ENCODE measurements around the gene PANX1. TPM values are rescaled to one million over a fixed set of nuclear protein-coding genes. Genes with fewer than 3 reads are reported as not detected.

Gene PANX1
- total and polyA plus RNA-seq, 5 donors = 4.6 to 16.1 (median 8.3) TPM

DNA sequence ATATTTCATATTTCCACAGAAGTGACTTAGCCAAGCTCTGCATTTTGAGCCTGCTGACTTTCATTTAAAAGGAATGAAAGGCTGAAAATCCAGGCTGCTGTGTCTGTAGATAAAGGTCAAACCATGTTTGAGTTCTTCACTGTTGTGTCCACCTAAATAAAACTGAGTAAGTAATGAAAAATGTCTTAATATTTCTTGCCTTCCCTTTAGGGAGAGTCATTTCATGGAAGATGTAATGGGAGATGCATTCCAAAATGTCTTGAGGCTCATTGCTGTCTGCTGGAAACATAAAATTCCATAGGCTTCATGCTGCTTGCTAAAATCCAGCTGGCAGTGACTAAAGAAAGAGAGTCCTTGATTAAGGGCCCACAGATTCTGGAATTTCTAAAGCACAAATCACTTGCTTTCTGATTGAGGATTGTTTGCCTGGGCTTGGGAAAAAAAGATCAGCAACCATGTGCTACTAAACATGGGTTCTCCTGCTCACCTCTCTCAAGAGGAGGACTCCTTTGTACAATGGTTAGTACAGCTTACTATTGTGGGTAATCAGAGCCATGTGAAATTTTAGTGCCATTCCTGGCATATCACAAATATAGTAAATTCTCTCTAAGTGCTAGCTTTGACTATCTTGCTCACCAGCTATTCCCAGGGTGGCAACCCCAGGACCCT, 56.9 kb downstream of the PANX1 start:
- no peaks in the 10 kb centered on the region for H3K27me3 ChIP-seq (ENCODE audit: control insufficient read depth, insufficient read depth)
- DNase-seq (no peak), ATAC-seq (no peak)
- no peak overlapping the region for H3K4me3 ChIP-seq (ENCODE audit: low read length)
- H3K27ac ChIP-seq (ENCODE audit: low read length) = no peak overlapping the region
- no peaks in the 10 kb centered on the region for H3K9me3 ChIP-seq (ENCODE audit: control insufficient read depth, low read length)
- intact Hi-C loops (cut with DNase I) = loop anchor here in 1 of 4 donors (10.0 kb wide), 1 partner anchor 229 kb away; no protein-coding TSS in a partner anchor
- H3K4me1 ChIP-seq (ENCODE audit: control insufficient read depth, insufficient read depth, low read length) = no peaks in the 10 kb centered on the region

DNA sequence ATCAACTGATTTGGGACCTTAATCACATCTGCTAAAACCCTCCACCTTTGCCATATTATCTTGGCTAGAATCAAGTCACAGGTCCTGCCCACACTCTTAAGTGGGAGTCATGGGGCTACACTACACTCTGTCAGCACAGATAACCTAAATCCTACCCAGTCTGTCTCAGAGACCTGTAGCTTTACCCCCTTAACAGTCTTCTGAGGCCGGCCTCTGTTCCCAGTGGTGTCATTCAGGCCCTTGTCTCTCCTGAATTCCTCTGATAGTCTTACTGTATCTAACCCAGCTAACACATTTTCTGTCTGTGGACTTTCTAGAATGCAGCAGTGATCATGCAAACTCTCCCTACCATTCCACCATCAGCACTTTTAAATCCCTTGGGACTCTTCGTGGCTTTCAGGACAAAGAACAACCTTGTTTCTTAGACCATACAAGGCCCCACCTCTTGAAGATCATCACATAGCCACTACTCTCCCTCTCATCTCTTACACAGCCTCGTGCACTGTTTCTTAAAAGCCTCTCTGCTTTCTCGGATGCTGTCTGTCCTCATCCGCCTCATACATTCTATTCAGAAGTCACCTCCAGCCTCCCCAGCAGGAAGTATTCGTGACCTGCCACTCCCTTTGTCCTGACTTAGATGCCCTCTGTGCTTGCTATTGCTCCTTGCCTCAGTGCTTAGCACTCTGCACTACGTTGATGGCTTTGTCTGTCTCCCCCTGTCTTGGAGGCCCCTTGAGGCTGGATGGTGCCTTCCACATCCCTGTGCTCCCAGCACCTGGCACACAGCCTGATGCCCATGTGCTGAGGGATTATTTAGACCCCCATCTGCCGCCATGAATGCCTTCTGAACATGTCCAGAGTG, 57.9 kb downstream of the PANX1 start:
- Histone ChIP-seq H3K4me1 (ENCODE audit: control insufficient read depth, insufficient read depth, low read length) (no peaks in the 10 kb centered on the region), H3K27me3 (ENCODE audit: control insufficient read depth, insufficient read depth) (no peaks in the 10 kb centered on the region), H3K4me3 (ENCODE audit: low read length) (no peak overlapping the region), H3K27ac (ENCODE audit: low read length) (no peak overlapping the region), H3K9me3 (ENCODE audit: control insufficient read depth, low read length) (no peaks in the 10 kb centered on the region)
- ATAC-seq (no peak), DNase-seq (no peak)
- 89% methylated on average over 8 of the region's 8 CpGs for WGBS
- intact Hi-C loops (cut with DNase I) = loop anchor here in 1 of 4 donors (10.0 kb wide), 1 partner anchor 228 kb away; no protein-coding TSS in a partner anchor

DNA sequence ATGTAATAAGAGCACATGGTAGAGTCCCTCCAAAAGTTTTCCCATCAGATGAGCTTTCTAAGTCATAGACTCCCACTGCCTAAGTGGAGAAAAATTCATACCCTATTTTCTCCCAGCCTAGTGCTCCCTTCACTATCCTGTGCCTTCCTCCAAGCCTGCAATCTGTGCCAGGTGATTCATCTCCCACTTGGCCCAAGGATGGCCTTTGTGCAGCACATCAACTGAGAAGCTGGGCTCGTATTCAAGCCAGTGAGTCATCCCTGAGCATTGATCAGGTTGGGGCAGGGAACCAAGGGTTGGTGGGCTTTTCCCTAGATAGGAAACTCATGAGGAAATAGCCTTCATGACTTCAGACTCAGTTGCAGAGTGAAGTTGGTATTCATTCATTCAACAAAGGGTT, 64.6 kb downstream of the PANX1 start:
- ATAC-seq (no peak), DNase-seq (no peak)
- no peaks in the 10 kb centered on the region for H3K9me3 ChIP-seq (ENCODE audit: control insufficient read depth, low read length)
- 51% methylated on average over 1 of the region's 1 CpG for WGBS
- no peaks in the 10 kb centered on the region for H3K4me1 ChIP-seq (ENCODE audit: control insufficient read depth, insufficient read depth, low read length)
- H3K27ac ChIP-seq (ENCODE audit: low read length) = no peak overlapping the region
- H3K4me3 ChIP-seq (ENCODE audit: low read length) = no peak overlapping the region
- H3K27me3 ChIP-seq (ENCODE audit: control insufficient read depth, insufficient read depth) = no peaks in the 10 kb centered on the region
- intact Hi-C loops (cut with DNase I) = no loop called here

DNA sequence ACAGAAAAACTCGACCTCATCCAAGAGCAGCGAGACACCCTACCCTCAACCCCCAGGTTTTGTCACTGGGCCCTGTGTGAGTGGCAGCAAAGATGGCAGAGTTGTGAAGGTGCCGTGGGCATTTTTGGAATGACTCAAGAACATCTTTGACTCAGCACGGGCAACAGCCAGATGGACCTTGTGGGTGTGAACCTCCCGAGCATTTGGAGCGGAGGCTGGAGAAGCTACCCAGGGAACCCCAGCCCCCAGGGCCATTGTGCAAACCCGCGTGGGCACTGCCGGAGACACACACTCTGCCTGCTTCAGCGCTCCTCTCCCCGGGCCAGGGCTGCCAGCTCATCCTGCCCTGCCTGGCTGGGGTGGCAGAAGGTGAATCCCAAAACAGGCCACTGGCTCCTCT, 66.1 kb downstream of the PANX1 start:
- DNase-seq = no peak
- Histone ChIP-seq H3K27me3 (ENCODE audit: control insufficient read depth, insufficient read depth) (no peaks in the 10 kb centered on the region), H3K4me1 (ENCODE audit: control insufficient read depth, insufficient read depth, low read length) (no peaks in the 10 kb centered on the region), H3K9me3 (ENCODE audit: control insufficient read depth, low read length) (no peaks in the 10 kb centered on the region), H3K4me3 (ENCODE audit: low read length) (no peak overlapping the region), H3K27ac (ENCODE audit: low read length) (no peak overlapping the region)
- intact Hi-C loops (cut with DNase I) = no loop called here
- 91% methylated on average over 11 of the region's 11 CpGs for WGBS
- ATAC-seq = no peak

DNA sequence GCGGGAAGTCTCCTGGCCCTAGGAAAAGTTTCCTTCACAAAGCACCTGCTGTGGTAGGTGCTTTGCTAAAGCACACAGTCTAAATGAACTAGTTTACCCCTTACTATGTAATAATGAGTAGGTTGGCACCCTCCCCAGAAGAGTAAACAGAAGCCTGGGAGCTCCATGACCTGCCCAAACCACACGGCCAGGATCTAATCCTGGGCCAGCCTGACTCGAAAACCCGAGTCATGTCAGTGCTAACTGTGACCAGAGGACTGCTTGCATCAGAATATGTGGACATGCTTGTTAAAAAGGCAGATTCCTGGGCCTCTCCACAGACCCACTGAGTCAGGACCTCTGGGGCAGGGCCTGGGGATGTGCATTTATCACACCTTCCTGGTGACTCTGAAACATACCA, 67.7 kb downstream of the PANX1 start:
- DNase-seq (no peak), ATAC-seq (no peak)
- H3K27ac ChIP-seq (ENCODE audit: low read length) = no peak overlapping the region
- no peaks in the 10 kb centered on the region for H3K4me1 ChIP-seq (ENCODE audit: control insufficient read depth, insufficient read depth, low read length)
- intact Hi-C loops (cut with DNase I) = no loop called here
- H3K9me3 ChIP-seq (ENCODE audit: control insufficient read depth, low read length) = no peaks in the 10 kb centered on the region
- 86% methylated on average over 4 of the region's 4 CpGs for WGBS
- no peak overlapping the region for H3K4me3 ChIP-seq (ENCODE audit: low read length)
- H3K27me3 ChIP-seq (ENCODE audit: control insufficient read depth, insufficient read depth) = no peaks in the 10 kb centered on the region

DNA sequence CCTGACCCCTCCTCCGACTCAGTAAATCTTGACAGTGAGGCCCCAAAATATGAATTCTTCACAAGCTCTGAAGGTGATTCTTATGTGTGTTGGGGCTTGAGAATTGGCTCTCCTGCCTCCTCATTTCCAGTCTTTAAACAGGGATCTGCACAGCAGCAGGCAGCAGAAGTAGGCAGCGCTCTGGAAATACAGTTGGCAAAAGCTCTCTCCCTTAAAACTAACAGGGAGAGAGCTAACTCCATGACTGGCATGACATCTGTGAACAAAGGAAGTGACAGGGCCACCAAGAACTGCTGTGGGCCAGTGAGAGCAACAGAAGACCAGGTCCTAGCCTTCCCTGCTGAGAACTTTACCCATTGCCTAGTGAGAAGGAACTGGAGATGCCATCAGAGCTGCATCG, 70.1 kb downstream of the PANX1 start:
- DNase-seq = no peak
- intact Hi-C loops (cut with DNase I) = no loop called here
- H3K27me3 ChIP-seq (ENCODE audit: control insufficient read depth, insufficient read depth) = no peaks in the 10 kb centered on the region
- no peaks in the 10 kb centered on the region for H3K9me3 ChIP-seq (ENCODE audit: control insufficient read depth, low read length)
- no peaks in the 10 kb centered on the region for H3K4me1 ChIP-seq (ENCODE audit: control insufficient read depth, insufficient read depth, low read length)
- H3K4me3 ChIP-seq (ENCODE audit: low read length) = no peak overlapping the region
- ATAC-seq = no peak
- no peak overlapping the region for H3K27ac ChIP-seq (ENCODE audit: low read length)
- 91% methylated on average over 3 of the region's 3 CpGs for WGBS

DNA sequence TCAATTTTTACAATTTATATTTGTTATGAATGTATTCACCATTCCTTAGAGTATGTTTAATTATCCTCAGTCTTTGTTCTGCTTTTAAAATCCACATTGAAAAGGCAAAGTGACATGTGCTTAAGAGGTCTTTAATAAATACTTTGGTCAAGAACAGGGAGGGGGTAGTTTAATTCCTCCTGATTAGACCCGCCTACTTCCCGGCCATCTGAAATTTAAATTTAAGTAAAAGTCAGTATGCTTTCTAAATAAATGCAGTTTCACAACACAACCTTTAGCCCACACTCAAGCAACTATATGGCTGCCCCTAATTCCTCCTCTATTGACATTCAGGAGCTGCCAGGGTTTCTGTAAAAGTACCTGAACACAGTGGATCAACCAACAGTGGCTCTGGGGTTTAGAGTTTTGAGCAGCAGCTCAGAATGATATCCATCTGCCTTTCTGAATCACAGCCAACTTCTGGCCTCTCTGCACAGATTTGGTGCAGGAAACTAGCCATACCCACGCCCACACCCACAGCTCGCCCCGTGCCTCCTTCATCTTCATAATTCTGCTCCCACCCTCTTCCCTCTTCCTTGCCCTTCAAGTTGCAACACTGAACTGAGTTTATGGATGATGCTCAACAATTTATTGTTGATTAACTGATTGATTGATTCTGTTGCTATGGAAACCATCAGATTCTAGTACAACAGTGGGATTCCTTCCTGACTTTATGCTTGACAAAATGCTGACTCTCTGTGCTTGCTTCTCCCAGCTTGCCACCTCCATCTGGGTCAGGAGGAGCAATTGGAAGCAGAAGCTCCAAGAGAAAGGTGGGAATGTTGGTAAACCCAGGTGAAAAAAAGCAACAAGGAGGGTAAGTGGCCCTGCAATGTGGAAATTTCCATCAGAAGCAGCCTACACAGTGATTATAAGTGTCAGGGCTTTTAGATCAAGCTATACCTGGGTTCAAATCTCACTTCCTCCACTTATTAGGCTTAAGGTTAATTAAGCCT, 70.8 kb downstream of the PANX1 start:
- intact Hi-C loops (cut with DNase I) = no loop called here
- Histone ChIP-seq H3K4me3 (ENCODE audit: low read length) (no peak overlapping the region), H3K9me3 (ENCODE audit: control insufficient read depth, low read length) (peaks cover 2% of the 10 kb centered on the region), H3K27me3 (ENCODE audit: control insufficient read depth, insufficient read depth) (no peaks in the 10 kb centered on the region), H3K4me1 (ENCODE audit: control insufficient read depth, insufficient read depth, low read length) (no peaks in the 10 kb centered on the region), H3K27ac (ENCODE audit: low read length) (no peak overlapping the region)
- no peak for ATAC-seq
- DNase-seq = no peak
- 78% methylated on average over 5 of the region's 5 CpGs for WGBS

DNA sequence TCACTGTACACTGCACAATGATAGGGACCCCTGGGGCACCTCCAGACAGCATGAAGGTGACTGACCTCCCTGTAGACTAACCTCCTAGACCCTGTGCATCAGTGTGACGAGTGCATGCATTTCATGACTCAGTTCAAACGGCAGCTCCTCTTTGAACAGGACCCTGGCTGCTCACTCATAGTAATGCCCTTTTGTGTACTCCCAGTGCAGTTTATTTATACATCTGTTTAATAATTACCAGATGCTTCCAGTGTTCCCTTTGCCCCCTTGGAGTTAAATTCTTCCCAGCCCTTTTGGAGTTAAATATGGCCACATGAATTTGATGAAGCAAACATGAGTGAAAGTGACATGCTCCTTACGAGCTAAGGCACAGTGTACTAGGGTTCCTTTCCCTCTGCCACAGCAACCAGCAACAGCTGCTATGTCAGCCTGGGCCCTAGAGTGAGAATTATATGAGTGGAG, 72.4 kb downstream of the PANX1 start:
- Histone ChIP-seq H3K4me3 (ENCODE audit: low read length) (no peak overlapping the region), H3K4me1 (ENCODE audit: control insufficient read depth, insufficient read depth, low read length) (no peaks in the 10 kb centered on the region), H3K27ac (ENCODE audit: low read length) (no peak overlapping the region), H3K27me3 (ENCODE audit: control insufficient read depth, insufficient read depth) (no peaks in the 10 kb centered on the region), H3K9me3 (ENCODE audit: control insufficient read depth, low read length) (peaks cover 2% of the 10 kb centered on the region)
- ATAC-seq (no peak), DNase-seq (no peak)
- intact Hi-C loops (cut with DNase I) = no loop called here
- WGBS = 47% methylated on average over 3 of the region's 3 CpGs

DNA sequence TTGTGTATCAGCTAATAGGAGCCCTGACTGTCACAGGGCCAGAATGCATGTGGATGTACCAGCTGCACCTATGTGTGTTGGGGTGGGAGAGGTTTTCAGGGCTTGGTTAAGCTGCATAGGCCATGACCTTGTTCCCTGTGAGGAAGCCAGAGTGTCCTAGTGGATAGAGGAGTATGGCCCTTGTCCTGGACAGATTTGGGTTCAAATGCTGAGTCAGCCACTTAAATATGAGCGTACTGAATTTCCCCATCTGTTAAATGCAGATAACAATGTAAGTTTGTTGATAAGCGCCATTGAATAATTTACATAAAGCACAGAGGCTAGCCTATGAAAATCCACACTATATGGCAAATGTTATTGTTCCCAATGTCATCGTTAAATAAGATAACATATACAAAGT, 74.4 kb downstream of the PANX1 start:
- 73% methylated on average over 3 of the region's 3 CpGs for WGBS
- Histone ChIP-seq H3K4me1 (ENCODE audit: control insufficient read depth, insufficient read depth, low read length) (no peaks in the 10 kb centered on the region), H3K4me3 (ENCODE audit: low read length) (no peak overlapping the region), H3K9me3 (ENCODE audit: control insufficient read depth, low read length) (peaks cover 2% of the 10 kb centered on the region), H3K27me3 (ENCODE audit: control insufficient read depth, insufficient read depth) (no peaks in the 10 kb centered on the region), H3K27ac (ENCODE audit: low read length) (no peak overlapping the region)
- intact Hi-C loops (cut with DNase I) = no loop called here
- DNase-seq = no peak
- ATAC-seq = no peak

DNA sequence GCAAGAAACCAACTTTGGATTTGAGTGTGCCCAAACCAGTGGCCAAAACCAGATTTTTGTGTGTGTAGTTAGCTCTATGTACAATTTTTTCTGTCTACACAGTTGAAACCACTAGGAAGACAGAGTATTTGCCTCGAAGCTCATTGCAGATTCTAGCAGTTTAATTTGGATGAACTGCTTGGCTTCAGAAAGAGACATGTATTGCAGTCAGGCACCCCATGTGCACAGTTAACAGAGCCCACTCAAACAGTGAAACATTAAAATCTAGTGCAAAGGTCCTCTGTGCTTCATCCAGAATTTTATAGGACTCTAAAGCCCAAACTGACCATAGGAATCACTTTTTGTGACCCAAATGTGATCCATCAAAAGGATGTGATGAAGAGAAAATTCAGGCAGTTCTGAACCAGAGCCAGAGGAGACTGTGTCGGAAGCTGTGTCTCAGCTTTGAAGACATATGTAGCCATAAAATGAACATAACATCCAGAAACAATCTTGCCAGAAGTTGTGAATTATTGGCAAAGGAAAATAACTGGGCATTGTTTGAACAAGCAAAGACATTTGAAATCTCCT, 82.7 kb downstream of the PANX1 start:
- H3K27me3 ChIP-seq (ENCODE audit: control insufficient read depth, insufficient read depth) = no peaks in the 10 kb centered on the region
- ATAC-seq (no peak), DNase-seq (no peak)
- H3K4me3 ChIP-seq (ENCODE audit: low read length) = no peak overlapping the region
- no peak overlapping the region for H3K27ac ChIP-seq (ENCODE audit: low read length)
- no peaks in the 10 kb centered on the region for H3K4me1 ChIP-seq (ENCODE audit: control insufficient read depth, insufficient read depth, low read length)
- H3K9me3 ChIP-seq (ENCODE audit: control insufficient read depth, low read length) = no peaks in the 10 kb centered on the region
- intact Hi-C loops (cut with DNase I) = no loop called here
- 61% methylated on average over 2 of the region's 2 CpGs for WGBS
